Activated CD8-positive, alpha-beta memory T cell treated with anti-CD3 and anti-CD28 coated beads, Interleukin-2, amount 50 U/mL, for 48 hours (primary cell): ENCODE data around the gene PELI1.
A peak's percentile ranks its signal among the peaks of the same experiment; 100 is the strongest.

Experiments used
- DNase-seq: peaks from one replicate; pipeline ENCODE4 v3.0.0-alpha.2; 2020

Gene PELI1, protein sequence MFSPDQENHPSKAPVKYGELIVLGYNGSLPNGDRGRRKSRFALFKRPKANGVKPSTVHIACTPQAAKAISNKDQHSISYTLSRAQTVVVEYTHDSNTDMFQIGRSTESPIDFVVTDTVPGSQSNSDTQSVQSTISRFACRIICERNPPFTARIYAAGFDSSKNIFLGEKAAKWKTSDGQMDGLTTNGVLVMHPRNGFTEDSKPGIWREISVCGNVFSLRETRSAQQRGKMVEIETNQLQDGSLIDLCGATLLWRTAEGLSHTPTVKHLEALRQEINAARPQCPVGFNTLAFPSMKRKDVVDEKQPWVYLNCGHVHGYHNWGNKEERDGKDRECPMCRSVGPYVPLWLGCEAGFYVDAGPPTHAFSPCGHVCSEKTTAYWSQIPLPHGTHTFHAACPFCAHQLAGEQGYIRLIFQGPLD

DNA sequence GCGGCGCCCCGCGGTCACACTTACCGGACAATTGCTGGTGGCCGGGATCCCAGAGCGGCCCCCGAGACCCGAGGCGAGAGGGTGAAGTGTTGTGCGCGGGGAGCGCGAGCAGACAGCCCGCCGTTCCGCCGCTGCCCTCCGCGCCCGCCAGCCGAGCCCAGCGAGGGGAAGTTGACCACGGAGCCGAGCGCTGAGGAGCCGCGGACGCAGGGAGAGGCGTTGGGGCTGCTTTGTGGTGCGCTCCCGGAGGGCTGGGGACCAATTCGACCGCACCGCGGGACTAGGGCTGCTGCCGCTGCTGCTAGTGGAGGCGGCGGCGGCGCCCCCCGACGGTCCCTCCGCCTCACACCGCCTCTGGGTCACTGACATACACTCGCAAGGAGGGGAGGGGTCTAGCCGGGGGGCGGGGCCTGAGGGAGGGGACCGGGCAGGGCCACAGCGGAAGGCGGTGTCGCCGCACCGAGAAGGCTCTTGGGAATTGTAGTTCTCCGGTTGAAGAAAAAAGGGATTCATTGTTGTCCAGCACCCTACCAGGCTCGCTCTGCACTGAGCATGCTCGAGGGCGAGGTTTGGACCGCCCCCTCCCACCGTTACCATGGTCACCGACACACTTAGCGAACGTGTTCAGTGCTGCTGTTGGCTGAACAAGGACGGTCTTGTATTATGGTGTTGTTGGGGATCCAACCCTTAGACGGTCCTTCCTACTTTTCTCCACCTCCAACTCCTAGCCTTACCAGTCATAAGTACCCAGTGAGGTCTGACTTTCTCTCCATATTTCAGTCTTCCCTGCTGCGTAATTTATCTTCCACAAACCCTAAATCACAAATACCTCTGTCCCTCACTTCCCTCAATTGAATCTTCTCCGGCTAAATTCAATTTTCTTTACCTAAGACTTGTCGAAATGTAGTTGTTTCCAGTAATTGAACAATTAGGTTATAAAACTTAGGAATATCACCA lies at the start of gene PELI1:
Gene PELI1 (minus strand): TSS at position 364 of the 957 bp plus-strand sequence. CDS start 36,110 bp downstream, outside the sequence.
- peak; percentile 93 for DNase-seq

DNA sequence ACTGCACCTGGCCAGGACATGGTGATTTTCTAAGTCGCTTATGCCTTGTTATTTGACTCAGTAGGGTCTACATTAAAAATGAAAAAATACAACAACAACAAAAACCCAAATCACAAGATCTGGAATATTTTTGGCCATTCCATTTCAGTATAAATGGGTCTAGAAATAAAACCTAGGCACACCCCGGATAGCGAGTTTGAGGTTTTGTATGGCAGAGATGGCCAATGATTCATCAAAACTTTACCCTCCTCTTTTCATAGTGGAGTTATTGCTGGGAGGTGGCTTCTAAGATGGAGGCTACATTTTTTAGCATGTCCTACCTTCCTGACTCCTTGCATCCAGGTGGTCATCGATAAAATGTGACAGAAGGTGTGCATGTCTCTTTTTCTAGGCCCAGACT lies 49.3 kb upstream of the PELI1 start:
- DNase-seq, result no peak

DNA sequence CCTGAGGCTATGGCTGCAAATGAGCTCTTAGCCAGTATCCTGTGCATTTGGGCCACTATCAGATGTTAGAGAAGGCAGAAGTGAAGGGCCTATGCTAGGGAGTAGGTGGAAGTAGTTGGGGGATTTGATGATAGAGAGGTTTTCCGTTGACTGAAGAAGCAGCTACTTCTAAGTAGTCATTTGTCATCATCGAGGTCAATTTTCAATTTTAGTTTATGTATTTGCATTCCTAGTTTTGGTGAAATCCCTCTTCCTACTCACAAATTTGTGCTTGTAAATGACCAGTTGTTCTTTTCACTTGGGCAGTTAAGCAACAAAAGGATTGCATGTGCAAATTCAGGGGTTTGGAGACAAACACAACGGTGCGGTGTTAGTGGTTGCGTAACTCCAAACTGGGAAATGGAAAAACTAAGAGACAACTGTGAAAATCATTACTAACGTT lies 48.5 kb upstream of the PELI1 start:
- DNase-seq, result no peak

DNA sequence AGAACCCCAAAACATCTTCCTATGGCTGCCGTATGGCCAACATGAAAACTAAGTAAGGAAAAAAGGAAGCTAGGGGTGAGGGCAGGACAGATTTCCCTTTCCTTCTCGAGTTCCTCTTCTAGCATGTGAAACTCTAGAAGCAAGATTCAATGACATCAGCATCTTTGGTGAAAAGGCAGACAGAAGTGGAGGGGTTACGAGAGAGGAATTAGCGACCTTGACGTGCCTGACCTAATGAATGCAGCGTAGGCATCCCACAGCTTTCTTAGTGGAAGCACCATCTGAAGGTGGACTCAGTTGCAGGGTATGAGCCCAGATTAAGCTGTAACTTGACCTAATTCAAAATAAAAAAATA lies 47.9 kb upstream of the PELI1 start:
- no peak for DNase-seq

DNA sequence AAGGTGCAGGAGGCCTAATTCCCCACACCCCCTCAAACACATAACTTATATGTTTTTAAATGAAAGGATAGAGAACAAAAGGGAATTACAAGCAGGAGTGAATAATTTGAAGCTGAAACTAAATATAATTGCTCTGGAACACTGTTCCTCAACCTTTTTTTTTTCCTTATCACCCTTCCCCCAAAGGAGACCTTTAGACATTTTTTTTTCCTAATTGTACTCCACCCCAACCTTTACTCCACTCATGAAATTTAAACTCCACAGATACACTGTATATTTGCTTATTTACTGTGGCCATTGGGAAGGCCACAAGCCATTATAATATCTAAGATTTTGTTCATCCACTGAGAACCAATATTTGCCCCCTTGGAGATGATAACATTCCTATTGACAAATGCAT lies 45.4 kb upstream of the PELI1 start:
- DNase-seq, result no peak

DNA sequence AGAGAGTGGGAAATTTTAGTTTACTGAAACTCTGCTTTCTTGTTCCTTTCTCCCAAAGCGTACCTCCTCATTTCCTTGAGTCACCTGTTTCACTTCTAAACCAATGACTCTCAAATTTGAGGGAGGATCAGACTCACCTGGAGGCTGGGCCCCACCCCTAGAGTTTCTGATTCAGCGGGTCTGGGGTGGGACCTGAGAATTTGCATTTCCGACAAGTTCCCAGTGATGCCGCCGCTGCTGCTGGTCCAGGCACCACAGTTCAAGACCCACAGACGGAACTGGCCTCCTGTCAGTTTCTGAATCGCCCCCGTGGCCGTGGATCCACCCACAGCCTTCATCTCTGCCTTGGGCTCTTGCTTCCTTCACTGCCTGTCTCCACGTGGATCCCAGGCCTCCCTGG lies 44.9 kb upstream of the PELI1 start:
- no peak for DNase-seq

DNA sequence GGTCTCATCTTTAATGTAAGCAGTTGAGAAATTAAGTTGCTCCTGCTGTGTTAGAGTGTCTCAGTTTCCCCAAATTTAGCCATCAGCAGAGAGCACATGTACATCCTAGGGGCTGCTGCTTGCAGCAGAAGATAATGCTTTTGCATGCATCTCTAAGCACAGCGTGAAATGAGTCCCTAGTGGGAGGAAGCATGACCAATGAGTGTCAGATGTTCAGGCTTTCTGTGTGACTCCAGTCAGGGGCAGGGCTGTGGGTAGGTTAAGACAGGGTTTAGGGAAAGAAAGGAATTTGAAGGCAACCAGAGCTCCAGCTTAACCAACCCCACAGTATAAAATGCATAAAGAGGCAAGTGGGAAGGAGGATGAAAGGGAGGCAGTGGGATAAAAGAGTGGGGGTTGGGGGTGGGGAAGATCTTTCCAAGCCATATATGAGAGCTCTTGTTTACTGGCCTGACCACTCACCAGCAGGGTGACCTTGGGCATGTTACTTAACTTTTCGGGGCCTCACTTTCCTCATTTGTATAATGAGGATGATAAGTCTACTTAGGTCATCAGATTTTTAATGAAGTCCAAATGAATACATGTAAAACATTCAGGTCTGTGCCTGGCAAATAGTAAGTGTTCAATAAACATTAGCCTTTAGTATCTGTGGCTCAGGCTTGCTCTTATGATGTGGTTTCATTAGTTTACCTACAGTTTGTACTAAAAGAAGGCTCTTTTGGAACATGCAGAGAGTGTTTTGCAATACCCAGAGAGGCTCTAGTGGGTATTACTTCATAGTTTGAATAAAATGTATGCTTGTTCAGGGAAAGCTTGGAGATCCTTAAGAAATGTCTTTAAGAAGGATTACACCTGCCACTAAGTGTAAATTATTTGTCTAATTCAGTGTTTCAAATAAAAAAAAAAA lies 42.7 kb upstream of the PELI1 start:
- no peak for DNase-seq

DNA sequence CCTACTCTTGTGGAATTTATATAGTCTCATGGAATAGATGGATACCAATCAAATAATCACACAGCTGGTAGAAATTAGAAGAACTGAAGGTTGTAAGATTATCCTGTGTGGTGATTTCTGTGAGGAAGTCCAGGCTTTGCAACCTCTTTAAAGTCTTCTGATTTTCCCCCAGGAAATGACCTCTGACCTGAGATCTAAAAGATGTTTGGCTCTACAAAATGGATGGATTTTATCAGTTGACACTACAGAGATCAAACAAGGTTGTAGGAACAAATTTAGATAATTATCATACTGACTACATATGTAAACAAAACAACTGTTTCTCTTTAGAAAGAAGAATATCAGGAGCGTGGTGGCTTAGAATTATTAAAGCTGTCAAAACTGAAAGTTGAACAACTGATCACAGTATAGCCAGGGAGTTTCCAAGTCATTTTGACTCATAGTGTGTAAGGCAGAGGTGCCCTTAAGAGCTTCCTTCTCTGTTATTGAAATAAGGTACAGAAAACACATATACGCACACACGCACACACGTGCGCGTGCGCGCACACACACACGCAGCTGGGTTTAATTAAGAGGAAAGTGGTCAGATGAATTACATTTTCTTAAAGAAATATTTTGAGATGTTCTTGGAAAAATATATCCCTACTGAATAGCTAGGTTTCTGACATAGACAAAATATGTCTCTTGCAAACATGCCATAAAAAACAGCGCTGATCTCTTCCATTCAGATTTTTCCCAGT lies 35.5 kb upstream of the PELI1 start:
- no peak for DNase-seq

DNA sequence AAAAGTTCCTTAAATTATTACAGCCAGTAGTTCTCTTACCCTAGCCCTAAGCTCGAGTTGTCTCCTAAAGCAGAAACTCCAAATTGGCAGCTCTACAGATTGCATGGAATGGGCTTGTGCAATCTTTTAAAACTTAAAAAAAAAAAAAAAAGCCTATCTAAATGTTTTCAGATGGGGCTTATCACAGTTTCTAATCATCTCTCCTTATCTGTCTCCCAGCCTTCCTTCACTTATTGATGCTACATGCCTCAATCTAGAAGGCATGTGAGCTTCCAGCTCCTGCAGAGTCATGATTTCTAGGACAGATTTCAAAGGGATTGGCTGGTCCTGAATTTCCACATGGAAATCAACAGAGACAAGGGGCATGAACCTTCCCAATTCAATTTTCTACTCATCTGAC lies 33.1 kb upstream of the PELI1 start:
- DNase-seq, result no peak

DNA sequence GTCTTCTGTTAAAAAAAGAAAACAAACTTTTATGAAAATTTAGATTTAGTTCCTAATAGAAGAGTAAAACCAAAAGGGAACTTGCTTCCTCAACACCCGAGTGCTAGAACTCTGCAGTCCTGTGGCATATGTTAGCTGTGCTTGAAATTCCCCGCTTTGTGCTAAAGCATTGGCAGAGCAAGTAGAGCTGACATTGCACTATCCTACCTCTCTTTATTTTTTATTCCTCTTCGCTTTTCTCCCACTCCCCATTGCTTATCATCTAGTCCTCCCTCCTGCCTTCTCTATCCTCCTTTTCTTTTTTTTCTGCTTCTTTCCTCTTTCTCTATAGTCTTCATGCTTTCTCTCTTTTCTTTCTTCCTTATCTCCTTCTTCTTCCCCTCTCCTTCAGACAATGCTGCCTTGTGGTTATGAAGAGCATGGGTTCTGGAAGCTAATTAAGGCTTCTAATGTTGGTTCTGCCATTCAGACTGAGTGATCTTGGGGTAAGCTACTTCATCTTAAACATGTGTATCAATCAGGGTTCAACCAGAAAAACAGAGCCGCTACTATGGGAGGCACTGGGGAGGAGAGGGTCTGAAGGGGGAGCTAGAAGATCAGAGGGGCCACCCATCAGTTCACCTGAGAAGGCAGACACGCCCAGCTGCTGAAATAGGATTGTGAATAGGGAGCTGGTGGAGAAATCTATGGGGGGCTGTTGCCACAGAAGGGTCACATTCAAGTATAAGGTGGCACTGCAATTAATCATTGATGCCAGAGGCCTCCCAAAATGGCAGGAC lies 31.4 kb upstream of the PELI1 start:
- no peak for DNase-seq

DNA sequence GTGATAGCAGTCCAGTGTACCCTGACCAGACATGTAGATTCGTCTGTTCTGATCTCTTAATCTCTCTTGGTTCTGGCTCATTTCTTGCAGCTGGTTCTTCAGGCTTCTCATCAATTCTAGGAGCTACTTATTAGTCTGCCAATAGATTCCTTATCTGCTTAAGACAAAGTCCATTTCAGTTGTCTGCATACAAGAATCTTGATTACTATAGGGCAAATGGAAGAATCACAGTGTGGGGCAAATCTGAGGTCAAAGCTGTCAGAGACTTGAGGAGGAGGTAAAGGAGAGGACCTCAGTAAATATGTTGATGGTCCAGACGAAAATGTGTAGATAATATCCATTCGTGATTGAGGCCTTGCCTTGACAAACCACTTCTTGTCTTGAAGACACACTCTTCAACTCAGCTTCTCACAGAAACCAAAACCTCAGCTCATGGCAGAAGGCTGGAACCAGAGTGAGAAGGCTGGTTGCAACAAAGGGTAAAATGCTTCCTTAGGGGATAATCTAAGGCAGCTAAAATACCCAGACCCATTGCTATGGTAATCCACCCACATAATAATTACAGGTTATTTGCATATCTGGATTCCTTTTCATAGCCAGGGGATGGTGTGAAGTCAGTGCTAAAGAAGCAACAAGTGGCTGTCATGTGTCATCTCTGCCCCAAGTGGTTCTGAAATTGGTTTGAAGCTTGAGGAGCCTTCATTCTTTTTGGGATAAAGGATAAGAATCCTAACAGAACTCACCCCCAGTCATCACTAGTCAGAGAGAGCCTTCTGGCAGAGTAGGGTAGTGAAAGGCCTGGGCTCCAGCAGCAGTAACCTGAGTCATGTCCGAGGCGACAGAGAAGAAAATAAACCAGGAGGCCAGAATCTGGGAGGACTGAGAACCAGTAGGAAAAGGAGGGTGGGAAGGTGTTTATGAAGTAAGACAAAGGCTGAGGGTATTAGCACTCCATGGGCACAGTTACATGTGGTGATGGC lies 29.2 kb upstream of the PELI1 start:
- DNase-seq, result no peak

DNA sequence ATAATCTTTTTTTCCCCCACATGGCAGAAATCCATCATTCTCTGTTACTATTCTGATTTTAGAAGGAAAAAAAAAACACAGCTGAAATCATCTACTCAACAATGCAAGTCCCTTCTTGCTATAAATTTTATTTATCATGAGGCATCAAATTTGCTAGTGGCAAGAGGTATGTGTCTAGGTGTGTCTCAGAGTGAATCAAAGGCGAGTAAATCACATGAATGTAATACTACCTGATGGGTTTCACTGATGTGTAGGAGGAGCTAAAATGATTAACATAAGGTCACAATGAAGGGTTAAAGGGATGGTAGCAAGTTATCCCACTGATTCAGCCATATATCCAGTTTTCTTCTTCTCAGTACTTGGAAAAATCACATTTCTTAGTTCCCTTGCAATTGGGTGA lies 24.5 kb upstream of the PELI1 start:
- DNase-seq, result no peak

DNA sequence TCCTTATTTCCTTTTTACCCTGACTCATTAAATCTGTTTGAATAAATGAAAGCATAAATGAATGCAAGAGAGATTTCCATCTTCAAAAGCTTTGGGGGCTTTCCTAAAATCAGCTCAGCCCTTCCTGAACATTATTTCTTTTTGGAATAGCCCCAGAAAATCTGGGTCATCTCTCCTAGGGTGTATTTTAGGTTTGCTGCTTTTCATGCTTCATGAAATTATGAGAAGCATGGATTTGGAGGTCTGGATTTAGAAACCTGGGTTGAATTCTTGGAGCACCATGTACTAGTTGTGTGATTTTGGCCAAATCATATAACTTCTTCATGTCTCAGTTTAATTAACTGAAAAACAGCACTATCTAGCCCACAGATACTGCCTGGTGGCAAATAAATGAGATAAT lies 24.0 kb upstream of the PELI1 start:
- DNase-seq, result no peak

DNA sequence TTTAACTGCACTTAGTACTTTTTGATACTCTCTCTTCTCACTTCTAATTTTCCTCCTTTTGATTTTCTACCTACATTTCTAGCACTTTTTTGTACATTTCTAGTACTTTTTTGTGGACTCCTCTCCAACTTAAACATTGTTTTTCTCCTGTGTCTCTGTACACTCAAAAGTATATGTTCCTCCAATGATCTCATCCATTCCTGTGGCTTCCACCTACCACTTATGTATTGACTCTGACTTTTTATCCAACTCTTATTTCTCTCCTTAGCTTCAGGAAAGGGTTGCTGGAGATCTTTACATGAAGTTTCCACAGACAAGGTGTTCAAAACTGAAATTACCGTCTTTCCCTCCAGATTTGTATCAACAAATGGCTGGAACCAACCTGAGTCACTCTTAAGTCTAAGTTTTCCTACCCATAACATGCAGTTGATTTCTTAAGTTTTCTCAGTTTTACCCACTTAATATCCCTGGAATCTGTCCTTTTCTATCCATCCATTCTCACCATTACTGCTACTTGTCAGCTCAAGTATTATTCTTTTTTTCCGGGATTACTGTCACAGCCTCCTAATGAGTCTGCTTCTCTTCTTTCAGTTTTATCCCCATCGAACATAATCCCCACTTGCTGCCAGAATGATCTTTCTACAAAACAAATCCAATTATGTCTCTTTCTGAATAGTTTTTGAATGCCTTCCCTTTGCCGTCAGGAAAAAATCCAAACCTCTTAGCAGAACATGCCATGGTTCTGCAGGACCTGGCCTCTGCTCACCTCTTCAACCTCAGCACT lies 22.6 kb upstream of the PELI1 start:
- no peak for DNase-seq

DNA sequence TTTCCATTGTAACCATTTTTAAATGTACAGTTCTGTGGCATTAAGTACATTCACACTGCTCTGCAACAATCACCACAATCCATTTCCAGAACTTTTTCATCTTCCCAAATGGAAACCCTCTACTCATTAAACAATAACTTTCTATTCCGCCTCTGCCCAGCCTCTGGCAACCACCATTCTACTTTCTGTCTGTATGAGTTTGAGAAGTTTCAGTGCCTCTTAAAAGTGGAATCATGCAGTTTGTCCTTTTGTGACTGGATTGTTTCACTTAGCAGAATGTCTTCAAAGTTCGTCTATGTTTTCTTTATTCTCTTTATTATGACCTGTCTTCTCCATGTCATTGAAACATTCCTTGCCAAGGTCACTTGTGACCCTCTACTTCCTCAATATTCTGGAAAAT lies 22.0 kb upstream of the PELI1 start:
- DNase-seq, result no peak

DNA sequence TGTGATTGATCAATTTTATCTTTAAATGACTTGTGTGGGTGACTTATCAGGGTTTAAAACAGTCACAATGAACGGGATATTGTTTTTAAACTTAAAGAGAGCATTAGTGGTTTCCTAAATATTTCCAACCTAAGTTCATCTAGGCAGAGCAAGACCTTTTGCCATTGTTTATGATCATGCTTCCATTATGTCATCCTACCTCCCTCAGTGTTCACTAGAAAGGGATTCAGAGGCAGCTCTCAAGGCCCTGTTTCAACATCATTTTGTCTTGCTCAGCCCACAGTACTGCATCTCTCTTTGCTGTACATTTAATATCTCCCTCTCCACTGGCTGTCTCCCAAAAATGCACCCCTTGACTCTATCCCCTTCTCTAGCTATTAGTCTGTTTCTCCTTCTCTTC lies 21.5 kb upstream of the PELI1 start:
- DNase-seq, result no peak

DNA sequence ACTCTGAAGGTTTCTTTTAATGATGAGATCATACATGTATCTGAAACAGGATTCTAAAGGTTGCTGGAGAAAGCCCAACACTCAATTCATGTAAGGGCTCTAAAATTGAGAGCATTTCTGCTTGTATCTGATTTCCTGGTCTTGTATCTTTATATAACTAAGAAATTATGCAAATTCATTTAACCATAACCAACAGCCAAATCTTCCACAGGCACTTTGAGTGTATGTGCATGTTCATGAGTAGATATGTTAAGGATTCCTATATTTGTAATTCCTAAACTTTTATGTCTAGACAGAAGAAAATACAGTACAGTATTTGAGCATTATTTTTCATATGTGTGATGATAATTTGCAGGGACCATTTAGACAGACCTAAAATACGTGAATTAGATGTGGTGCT lies 20.4 kb upstream of the PELI1 start:
- no peak for DNase-seq

DNA sequence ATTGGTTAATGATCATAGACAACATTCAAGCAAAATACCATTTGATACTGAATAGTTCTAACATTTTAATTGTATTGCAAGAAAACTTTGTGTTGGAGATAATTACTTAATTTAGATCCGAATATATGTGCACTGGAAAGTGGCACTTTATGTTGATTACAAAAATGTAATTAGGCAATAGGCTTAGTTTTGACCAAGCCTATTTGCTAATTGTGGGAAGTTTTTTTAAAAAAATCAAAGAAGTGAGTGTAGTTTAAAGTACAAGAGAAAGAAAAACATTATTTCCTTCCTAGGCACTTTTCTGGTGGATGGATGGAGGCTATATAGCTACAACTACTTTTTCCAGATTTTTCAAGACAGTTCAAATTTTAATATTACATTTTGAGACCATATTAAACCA lies 18.3 kb upstream of the PELI1 start:
- no peak for DNase-seq

DNA sequence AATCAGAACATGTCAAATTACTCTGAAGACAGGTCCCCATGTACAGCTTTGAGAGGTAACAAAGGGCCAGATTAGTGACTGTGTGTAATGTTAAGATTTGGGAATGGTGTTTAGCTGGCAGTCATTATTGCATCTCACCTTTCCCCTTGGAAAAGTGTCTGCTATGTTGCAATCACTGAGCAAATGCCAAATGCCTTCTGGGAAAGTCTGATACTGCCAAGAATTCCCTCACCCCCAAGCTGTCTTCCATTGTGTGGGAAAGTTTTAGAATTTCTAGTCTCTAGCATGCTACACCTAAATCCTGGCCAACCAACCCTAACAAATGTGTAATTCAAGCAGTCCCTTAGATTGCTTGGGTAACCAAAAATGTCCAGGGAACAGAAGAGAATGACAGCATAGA lies 13.6 kb upstream of the PELI1 start:
- DNase-seq, result no peak
